Colonic mucosa (tissue), 4 donors: Measurements from ENCODE around the gene RBFA. TPM values are rescaled to one million over a fixed set of nuclear protein-coding genes. Genes with fewer than 3 reads are reported as not detected.

Experiments used
- DNase-seq: peaks from one replicate; pipeline ENCODE4 v3.0.0-alpha.2; 2020
- H3K27ac ChIP-seq: fragments of 200-600 bp; one replicate; pipeline ENCODE4 v1.8.0; 2021
- H3K27me3 ChIP-seq: fragments of 200-600 bp; one replicate; pipeline ENCODE4 v1.8.0; 2021
- H3K36me3 ChIP-seq: fragments of 200-600 bp; one replicate; pipeline ENCODE4 v1.8.0; 2021
- H3K4me1 ChIP-seq: fragments of 200-600 bp; one replicate; pipeline ENCODE4 v1.8.0; 2021; ENCODE audit warnings: mild to moderate bottlenecking
- H3K4me3 ChIP-seq: fragments of 200-600 bp; one replicate; pipeline ENCODE4 v1.8.0; 2021
- H3K9ac ChIP-seq, 2 donors: one replicate each; pipeline ENCODE4 v1.7.0; 2013; ENCODE audit warnings: control low read depth in 2 of 2, low read depth in 2 of 2, low read length in 2 of 2
- H3K9me3 ChIP-seq: fragments of 200-600 bp; one replicate; pipeline ENCODE4 v1.8.0; 2021
- CTCF ChIP-seq: fragments of 200-600 bp; IDR thresholded peaks from one replicate; pipeline ENCODE4 v1.8.0; 2022; ENCODE audit warnings: antibody characterized with exemption, mild to moderate bottlenecking
- intact Hi-C: fragments of 100-400 bp; cut with DNase I; formaldehyde crosslinking; loops from one replicate; pipeline ENCODE4 v1.14.1; 2022
- total RNA-seq, 2 donors: library from RNA; stranded (reverse); fragmentation: NEBNext Ultra II Directional in 1 of 2; extraction: Animal tissue kit (Norgen Biotek cat#: 25700) in 1 of 2; gene quantifications; one replicate each; pipeline ENCODE4 v1.2.1, GENCODE V29; 2021
- donor health status: healthy.
- donor health status: DM: no; HTN: no; CAD: no.
- donor health status: DM: no; HTN: no; CAD: no.

Gene RBFA
- total RNA-seq, 2 donors from 2014 or later: 16.3 to 18.4 TPM

GRCh38 chr18:80074697-80075096 is 40.5 kb downstream of the RBFA start:
- Histone ChIP-seq H3K4me3 (no peak overlapping the region), H3K27ac (no peak overlapping the region), H3K27me3 (no peaks in the 10 kb centered on the region), H3K9ac (no peak overlapping the region), H3K36me3 (no peaks in the 10 kb centered on the region), H3K9me3 (no peaks in the 10 kb centered on the region), H3K4me1 (no peaks in the 10 kb centered on the region)
- no peak for DNase-seq
- intact Hi-C loops: no loop called here
- TF ChIP-seq CTCF: no peak

- Histone ChIP-seq H3K27ac (no peak overlapping the region), H3K9ac (no peak overlapping the region), H3K9me3 (no peaks in the 10 kb centered on the region), H3K4me1 (no peaks in the 10 kb centered on the region), H3K27me3 (no peaks in the 10 kb centered on the region), H3K4me3 (no peak overlapping the region), H3K36me3 (no peaks in the 10 kb centered on the region)
- intact Hi-C loops: no loop called here
- DNase-seq: no peak
- no peak for TF ChIP-seq CTCF
Measured at GRCh38 chr18:80075940-80076339, 41.7 kb downstream of the RBFA start.

- TF ChIP-seq CTCF: no peak
- Histone ChIP-seq H3K4me3 (no peak overlapping the region), H3K9ac (no peak overlapping the region), H3K27ac (no peak overlapping the region), H3K36me3 (no peaks in the 10 kb centered on the region), H3K9me3 (no peaks in the 10 kb centered on the region), H3K4me1 (no peaks in the 10 kb centered on the region), H3K27me3 (no peaks in the 10 kb centered on the region)
- no peak for DNase-seq
- intact Hi-C loops: no loop called here
Measured at GRCh38 chr18:80076379-80076778, 42.1 kb downstream of the RBFA start.

- H3K36me3 ChIP-seq: no peaks in the 10 kb centered on the region
- no peak overlapping the region for H3K4me3 ChIP-seq
- no peaks in the 10 kb centered on the region for H3K27me3 ChIP-seq
- no peak overlapping the region for H3K27ac ChIP-seq
- H3K9me3 ChIP-seq: no peaks in the 10 kb centered on the region
- TF ChIP-seq CTCF: no peak
- intact Hi-C loops: no loop called here
- no peaks in the 10 kb centered on the region for H3K4me1 ChIP-seq
- DNase-seq: no peak
- H3K9ac ChIP-seq: no peak overlapping the region
Measured at GRCh38 chr18:80077873-80078272, 43.6 kb downstream of the RBFA start.

Other genes starting within 250 kb of the RBFA start
- gene KCNG2, start 236.5 kb upstream of the RBFA start, total RNA-seq: under 1 TPM in 1 of 2 donors, not detected in 1; 0.32 TPM
- gene SLC66A2, start 82.8 kb upstream of the RBFA start, total RNA-seq: 10 to 100 TPM; 74.9 to 88.0 TPM
- gene HSBP1L1, start 69.8 kb upstream of the RBFA start, total RNA-seq: 10 to 100 TPM; 51.8 to 59.6 TPM
- 100 to 1,000 TPM; 101 to 138 TPM for gene TXNL4A, start 45.9 kb upstream of the RBFA start, total RNA-seq
- gene ADNP2, start 74.8 kb downstream of the RBFA start, total RNA-seq: 10 to 100 TPM; 17.8 to 18.1 TPM
- gene PARD6G, start 213.1 kb downstream of the RBFA start, total RNA-seq: 1 to 10 TPM; 1.0 to 1.2 TPM